GM10266 (cell line): ENCODE data around the gene SYCP3.

ENCODE experiments used
- DNase-seq: peaks from one replicate; pipeline ENCODE4 v3.0.0; 2012; ENCODE audit errors: extremely low spot score
- CTCF ChIP-seq: IDR thresholded peaks from 2 replicates; pipeline ENCODE4 v1.5.1; 2012; ENCODE audit warnings: mild to moderate bottlenecking, low read depth; ENCODE audit not compliant: control insufficient read depth, insufficient read depth; ENCODE audit errors: missing control alignments

Gene SYCP3

GRCh38 chr12:101733166-101733565 is 6.1 kb downstream of the SYCP3 start:
- DNase-seq, result no peak
- TF ChIP-seq CTCF, result no peak

DNA sequence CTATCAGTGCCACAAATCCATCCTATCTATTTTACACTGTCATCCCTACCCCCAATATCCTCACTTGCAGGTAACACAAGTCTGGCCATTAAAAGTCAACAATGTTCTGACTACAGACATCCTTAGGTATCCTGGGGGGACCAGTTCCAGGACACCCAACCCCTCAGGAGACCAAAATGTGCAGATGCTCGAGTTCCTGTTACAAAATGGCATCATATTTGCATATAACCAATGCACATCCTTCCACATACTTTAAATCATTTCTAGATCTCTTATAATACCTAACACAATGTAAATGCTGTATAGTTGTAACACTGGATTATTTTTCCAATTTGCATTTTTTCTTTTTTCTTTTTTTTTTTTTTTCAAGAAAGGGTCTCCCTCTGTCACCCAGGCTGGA is 6.9 kb downstream of the SYCP3 start:
- TF ChIP-seq CTCF, result no peak
- DNase-seq, result no peak

GRCh38 chr12:101729842-101730241 is 9.4 kb downstream of the SYCP3 start:
- no peak for DNase-seq
- TF ChIP-seq CTCF, result no peak

DNA sequence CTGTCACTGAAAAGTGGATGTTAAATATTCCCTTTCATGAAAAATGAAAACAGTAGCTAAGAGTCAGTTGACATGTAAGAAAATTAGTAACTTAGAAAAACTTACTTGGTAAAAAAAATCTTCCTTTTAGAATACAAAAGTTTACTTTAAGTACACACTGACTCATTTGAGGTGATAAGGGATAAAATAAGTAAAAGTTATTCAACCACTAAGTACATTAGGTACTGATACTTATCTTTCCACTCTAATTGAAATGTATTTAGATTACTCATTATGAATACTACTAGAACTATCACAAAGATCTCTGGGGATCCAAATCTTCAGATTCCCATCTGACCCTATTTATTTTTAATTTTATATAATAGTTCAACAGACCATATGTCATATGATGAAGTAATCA is 12.2 kb downstream of the SYCP3 start:
- no peak for DNase-seq
- no peak for TF ChIP-seq CTCF

DNA sequence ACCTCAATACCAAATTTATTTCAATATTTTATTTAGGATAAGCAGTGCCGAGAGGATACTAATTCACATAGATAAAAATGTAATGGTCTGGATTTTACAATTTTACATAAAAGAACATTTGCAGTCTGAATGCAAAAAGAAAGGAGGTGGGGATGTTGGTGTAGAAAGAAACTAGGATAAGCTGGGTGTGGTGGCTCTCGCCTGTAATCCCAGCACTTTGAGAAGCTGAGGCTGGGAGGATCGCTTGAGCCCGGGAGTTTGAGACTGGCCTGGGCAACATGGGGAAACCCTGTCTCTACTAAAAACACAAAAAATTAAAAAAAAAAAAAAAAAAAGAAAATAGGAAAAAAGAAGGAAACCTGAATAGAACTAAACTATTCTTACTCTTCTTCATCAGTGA is 16.9 kb downstream of the SYCP3 start:
- no peak for TF ChIP-seq CTCF
- DNase-seq, result no peak

GRCh38 chr12:101720118-101720517 is 19.1 kb downstream of the SYCP3 start:
- no peak for DNase-seq
- no peak for TF ChIP-seq CTCF

- no peak for DNase-seq
- TF ChIP-seq CTCF, result no peak
Observed at GRCh38 chr12:101719566-101719965, 19.7 kb downstream of the SYCP3 start.
